ENCODE measurements around the gene ADM5. TPM values are rescaled to one million over a fixed set of nuclear protein-coding genes. Genes with fewer than 3 reads are reported as not detected.

The ADM5 gene
- total RNA-seq, 2 experiments from 2014 or later = 5.2 to 6.2 TPM

DNA sequence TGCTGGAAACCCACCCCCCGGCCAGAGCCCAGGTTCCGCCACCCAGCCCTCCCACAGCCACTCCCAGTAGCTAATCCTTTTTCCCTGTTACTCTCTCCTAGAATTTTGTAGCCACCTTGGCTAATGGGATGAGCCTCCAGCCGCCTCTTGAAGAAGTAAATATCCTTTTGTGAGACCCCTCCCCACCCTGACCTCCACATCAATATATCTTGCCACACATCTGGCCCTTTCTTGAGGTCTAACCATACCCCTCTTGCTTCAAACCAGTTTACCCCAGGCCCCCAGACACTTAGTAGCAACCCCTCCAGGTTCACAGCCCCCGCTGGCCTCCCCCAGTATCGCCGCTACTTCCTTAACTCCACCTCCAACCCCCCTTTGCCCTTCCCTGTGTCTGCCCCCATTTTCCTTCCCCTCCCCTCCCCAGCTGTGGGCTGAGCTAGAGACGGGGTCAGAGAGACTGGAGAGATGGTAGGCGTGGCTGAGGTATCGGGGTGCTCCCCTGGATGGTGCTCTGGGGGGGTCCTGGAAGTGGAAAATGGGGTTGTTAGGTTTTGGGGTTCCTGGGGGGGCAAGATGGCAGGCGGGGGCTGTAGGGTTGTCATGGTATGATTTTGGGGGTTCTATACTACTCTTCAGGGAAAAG, 9.5 kb upstream of the ADM5 start:
- ChIA-PET POLR2A (interaction anchor here (0.6 to 3.1 kb wide), 3 partner anchors 10 to 84 kb away, joined by 3 to 23 read pairs (median 3); partner anchors contain the start of genes ADM5 and CPT1C), CTCF (interaction anchor here (0.7 to 1.4 kb wide), 4 partner anchors 8 to 173 kb away, joined by 4 to 5 read pairs (median 4); partner anchors contain the start of gene ADM5)
- ATAC-seq (no peak), DNase-seq (peak; percentile 29)
- TF ChIP-seq CTCF (IDR thresholded peaks at IDR 0.05) = no peak
- intact Hi-C loops (cut with micrococcal nuclease) = loop anchor here (5.0 kb wide), 2 partner anchors 38 to 88 kb away; partner anchors contain the start of genes PRR12, RRAS and SCAF1
- Mint-ChIP-seq H3K27ac (peak overlapping the region; percentile 81), H3K4me1 (ENCODE audit: low read depth) (peaks cover 30% of the 10 kb centered on the region), H3K4me3 (peak overlapping the region; percentile 98), H3K9me3 (no peaks in the 10 kb centered on the region), H3K27me3 (no peaks in the 10 kb centered on the region), H3K36me3 (ENCODE audit: low read depth) (peaks cover 38% of the 10 kb centered on the region)

GRCh38 chr19:49680421-49681351, 8.7 kb upstream of the ADM5 start:
- ATAC-seq = peak; percentile 21
- TF ChIP-seq CTCF (IDR thresholded peaks at IDR 0.05) = peak; percentile 97
- ChIA-PET CTCF (interaction anchor here (0.6 to 1.7 kb wide), 19 partner anchors 9 to 182 kb away, joined by 3 to 19 read pairs (median 4); partner anchors contain the start of genes ADM5, CPT1C and RRAS), POLR2A (interaction anchor here (0.7 to 1.3 kb wide), 4 partner anchors 11 to 168 kb away, joined by 3 to 5 read pairs (median 4); no protein-coding TSS in a partner anchor)
- DNase-seq = peak; percentile 96
- no peaks in the 10 kb centered on the region for H3K9me3 Mint-ChIP-seq
- peak overlapping the region; percentile 81 for H3K27ac Mint-ChIP-seq
- intact Hi-C loops (cut with micrococcal nuclease) = no loop called here
- peak overlapping the region; percentile 98 for H3K4me3 Mint-ChIP-seq
- no peaks in the 10 kb centered on the region for H3K27me3 Mint-ChIP-seq
- H3K36me3 Mint-ChIP-seq (ENCODE audit: low read depth) = peaks cover 45% of the 10 kb centered on the region
- H3K4me1 Mint-ChIP-seq (ENCODE audit: low read depth) = peaks cover 30% of the 10 kb centered on the region

GRCh38 chr19:49681830-49682229, 7.6 kb upstream of the ADM5 start:
- no peaks in the 10 kb centered on the region for H3K9me3 Mint-ChIP-seq
- ChIA-PET CTCF (interaction anchor here (1.3 to 1.7 kb wide), 4 partner anchors 9 to 41 kb away, joined by 4 to 19 read pairs (median 8); partner anchors contain the start of genes ADM5, CPT1C and RRAS), POLR2A (interaction anchor here (1.1 to 1.3 kb wide), 2 partner anchors 10 to 167 kb away, joined by 4 to 5 read pairs; no protein-coding TSS in a partner anchor)
- H3K27ac Mint-ChIP-seq = no peak overlapping the region
- DNase-seq (no peak), ATAC-seq (no peak)
- H3K4me3 Mint-ChIP-seq = no peak overlapping the region
- H3K4me1 Mint-ChIP-seq (ENCODE audit: low read depth) = peaks cover 26% of the 10 kb centered on the region
- intact Hi-C loops (cut with micrococcal nuclease) = no loop called here
- TF ChIP-seq CTCF (IDR thresholded peaks at IDR 0.05) = no peak
- H3K36me3 Mint-ChIP-seq (ENCODE audit: low read depth) = peaks cover 47% of the 10 kb centered on the region
- no peaks in the 10 kb centered on the region for H3K27me3 Mint-ChIP-seq

- Mint-ChIP-seq H3K36me3 (ENCODE audit: low read depth) (peaks cover 48% of the 10 kb centered on the region), H3K9me3 (no peaks in the 10 kb centered on the region), H3K4me1 (ENCODE audit: low read depth) (peaks cover 26% of the 10 kb centered on the region), H3K27me3 (no peaks in the 10 kb centered on the region), H3K27ac (no peak overlapping the region), H3K4me3 (no peak overlapping the region)
- DNase-seq (no peak), ATAC-seq (no peak)
- intact Hi-C loops (cut with micrococcal nuclease) = no loop called here
- ChIA-PET POLR2A (no interaction called here), CTCF (no interaction called here)
- TF ChIP-seq CTCF (IDR thresholded peaks at IDR 0.05) = no peak
These were observed 7.1 kb upstream of the ADM5 start for GRCh38 chr19:49682274-49682673.

All from activated CD8-positive, alpha-beta T cell treated with anti-CD3 and anti-CD28 coated beads for 36 hours (primary cell).